ENCODE measurements around the gene PCBP2.
"Not testable (repeated sequence)": the region's sequence is repeated elsewhere in the genome, so short reads cannot be mapped to it uniquely, and the experiment has no call there.

The PCBP2 gene

GRCh38 chr12:53474077-53474476 lies 22.2 kb downstream of the PCBP2 start:
- DNase-seq = no peak

- DNase-seq = no peak
Observed at GRCh38 chr12:53474819-53475218, 22.9 kb downstream of the PCBP2 start.

DNA sequence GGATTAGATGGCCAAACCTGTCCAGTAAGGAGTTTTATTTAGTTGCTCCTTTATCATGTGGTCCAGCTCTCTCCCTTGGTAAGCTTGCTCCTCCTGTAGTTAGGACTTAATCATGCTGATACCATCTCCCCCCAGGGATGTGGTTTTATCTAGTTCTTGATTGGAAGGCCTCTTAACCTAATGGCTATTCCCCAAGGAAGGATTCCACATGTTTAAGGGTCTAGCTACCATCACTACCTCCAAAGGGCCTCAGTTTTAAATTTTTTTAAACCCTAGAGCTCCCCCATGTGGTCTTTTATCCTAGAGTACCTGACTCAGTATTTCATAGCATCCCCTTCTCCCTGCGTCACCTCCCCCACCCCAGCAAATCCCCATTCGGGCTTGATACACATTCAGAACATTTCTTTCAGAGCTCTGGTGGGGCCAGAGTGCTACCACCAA lies 24.9 kb downstream of the PCBP2 start:
- DNase-seq = no peak

GRCh38 chr12:53478865-53479264 lies 27.0 kb downstream of the PCBP2 start:
- DNase-seq = no peak

DNA sequence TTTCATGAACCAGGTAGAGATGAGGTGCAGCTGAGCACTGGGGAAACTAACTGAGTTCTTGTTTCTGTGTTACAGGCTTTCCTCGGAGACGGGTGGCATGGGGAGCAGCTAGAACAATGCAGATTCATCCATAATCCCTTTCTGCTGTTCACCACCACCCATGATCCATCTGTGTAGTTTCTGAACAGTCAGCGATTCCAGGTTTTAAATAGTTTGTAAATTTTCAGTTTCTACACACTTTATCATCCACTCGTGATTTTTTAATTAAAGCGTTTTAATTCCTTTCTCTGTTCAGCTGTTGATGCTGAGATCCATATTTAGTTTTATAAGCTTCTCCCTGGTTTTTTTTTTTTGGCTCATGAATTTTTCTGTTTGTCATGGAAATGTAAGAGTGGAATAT lies 27.4 kb downstream of the PCBP2 start:
- DNase-seq = no peak

GRCh38 chr12:53480491-53481442 lies 28.9 kb downstream of the PCBP2 start:
- no peak for DNase-seq

GRCh38 chr12:53481458-53481857 lies 29.6 kb downstream of the PCBP2 start:
- DNase-seq = not testable (repeated sequence)

- DNase-seq = no peak
Observed at GRCh38 chr12:53481939-53482586, 30.2 kb downstream of the PCBP2 start.

DNA sequence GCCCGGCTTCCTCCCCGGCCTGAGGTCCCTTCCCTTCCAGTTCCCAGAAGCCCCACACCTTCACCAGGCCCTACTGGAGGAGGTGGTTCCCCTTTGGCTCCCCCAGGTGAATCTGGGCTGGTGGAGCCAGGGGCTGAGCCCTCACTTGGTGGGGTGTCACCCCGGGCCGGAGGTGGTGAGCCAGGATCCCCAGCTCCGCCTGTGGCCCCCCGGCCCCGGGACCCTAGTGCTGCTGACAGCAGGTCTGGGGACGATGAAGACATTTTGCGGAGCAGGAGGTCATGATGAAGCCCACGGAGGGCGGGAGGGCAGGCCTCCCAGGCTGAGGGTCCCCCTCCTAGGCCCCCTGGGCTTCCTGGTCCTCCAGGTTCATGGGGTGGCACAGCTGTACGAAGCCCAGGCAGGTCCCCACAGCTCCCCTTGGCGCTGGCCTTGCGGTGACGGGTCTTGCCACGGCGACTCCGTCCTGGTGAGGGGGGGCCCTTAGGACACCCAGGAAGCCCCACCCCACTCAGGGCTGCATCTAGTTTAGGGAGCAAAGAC lies 30.8 kb downstream of the PCBP2 start:
- DNase-seq = no peak

- no peak for DNase-seq
Observed at GRCh38 chr12:53483225-53483978, 31.5 kb downstream of the PCBP2 start.

DNA sequence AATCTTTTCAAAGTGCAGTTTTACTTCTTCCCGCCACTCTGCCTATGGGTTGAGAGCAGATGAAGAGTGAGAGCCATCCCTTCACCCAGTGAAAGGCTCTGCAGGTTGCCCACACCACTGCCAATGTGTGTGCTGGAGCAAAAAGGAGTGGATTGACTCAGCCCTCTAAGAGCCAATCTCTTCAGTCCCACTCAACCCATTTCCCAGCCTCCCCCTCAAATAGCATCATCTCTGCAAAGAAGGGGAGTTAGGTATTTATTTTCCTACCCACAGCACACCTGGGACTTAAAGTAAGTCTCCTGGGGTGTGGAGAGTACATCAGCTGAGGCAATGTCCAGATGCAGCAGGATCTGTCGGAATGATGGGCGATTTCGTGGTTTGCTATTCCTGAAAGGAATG lies 32.1 kb downstream of the PCBP2 start:
- DNase-seq = no peak

GRCh38 chr12:53484686-53485575 lies 33.0 kb downstream of the PCBP2 start:
- no peak for DNase-seq

- DNase-seq = no peak
Observed at GRCh38 chr12:53485955-53486735, 34.2 kb downstream of the PCBP2 start.

DNA sequence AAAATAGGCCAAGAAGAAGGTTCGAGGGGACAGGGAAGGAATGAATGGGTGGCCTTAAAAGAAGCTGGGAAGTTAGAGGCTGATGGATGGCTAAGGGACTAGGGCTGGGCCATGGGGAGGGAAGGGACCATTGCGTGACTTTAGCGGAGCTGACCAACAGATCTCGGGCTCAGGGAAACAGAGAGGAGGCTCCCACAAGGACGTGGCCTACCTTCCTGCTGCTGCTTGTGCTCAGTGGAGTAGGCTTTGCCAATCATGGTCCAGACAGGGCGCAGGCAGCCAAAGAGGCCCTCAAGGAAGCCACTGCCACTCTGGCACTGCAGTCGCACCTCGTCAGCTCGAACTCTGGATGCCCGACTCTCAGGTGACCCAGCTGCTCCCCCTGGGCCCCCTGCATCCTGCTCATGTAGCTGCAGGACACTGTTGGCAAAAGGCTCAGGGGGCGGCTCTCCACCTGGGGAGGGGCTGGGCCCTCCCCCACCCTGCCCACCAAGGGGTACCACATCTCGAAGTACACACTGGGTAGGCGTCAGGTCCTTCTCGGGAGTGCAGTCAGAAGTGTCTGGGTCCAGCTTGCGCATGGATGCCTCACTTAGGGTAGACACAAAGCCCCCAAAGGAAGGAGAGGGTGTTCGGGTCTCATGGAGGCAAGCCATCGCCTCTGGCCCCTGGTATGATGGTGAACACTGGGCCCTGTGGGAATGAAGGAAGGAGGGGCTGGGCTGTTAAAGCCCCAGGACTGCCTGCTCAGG lies 35.0 kb downstream of the PCBP2 start:
- no peak for DNase-seq

DNA sequence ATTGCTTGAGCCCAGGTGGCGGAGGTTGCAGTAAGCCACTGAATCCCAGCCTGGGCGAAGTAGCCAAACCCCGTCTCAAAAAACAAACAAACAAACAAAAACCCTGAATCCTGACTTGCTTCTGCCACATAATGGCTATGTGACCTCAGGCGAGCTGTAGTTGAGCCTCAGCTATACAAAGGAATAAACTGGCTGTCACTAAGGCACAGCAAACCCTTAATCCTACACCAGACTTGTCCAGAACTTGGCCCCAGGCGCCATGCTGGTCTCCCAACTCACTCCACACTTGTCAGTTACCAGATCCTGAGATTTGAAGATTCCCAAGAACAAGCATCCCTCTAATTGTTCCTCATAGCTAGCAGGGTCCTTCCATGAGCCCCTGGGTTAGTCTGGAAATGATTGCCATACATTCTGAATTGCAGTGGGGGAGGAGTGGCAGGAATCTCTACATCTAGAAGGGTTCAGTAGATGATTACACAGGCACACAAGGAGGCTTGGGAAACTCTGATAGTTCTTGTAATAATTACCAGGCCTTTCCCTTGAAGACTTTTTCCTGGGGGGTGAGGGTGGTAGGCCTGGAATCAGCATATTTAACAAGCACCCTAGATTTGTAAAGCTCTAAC lies 37.5 kb downstream of the PCBP2 start:
- DNase-seq = no peak

DNA sequence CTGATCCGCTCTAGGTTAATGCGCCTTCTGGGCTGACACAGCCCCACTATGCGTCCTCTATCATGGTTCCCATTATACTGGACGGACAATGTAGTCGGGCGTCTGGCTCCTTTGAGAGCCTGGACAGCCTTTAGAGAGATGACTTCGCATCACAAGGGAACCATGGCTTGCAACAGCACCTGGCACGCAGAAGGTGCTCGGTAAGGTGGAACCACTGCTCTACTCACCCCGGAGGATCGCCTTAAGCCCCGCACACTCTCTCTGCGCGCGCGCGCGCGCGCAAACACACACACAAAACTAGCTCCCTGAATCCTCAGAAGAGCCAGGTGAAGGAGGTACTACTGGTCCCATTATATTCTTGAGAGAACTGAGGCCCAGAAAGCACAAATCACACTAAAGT lies 40.3 kb downstream of the PCBP2 start:
- no peak for DNase-seq

DNA sequence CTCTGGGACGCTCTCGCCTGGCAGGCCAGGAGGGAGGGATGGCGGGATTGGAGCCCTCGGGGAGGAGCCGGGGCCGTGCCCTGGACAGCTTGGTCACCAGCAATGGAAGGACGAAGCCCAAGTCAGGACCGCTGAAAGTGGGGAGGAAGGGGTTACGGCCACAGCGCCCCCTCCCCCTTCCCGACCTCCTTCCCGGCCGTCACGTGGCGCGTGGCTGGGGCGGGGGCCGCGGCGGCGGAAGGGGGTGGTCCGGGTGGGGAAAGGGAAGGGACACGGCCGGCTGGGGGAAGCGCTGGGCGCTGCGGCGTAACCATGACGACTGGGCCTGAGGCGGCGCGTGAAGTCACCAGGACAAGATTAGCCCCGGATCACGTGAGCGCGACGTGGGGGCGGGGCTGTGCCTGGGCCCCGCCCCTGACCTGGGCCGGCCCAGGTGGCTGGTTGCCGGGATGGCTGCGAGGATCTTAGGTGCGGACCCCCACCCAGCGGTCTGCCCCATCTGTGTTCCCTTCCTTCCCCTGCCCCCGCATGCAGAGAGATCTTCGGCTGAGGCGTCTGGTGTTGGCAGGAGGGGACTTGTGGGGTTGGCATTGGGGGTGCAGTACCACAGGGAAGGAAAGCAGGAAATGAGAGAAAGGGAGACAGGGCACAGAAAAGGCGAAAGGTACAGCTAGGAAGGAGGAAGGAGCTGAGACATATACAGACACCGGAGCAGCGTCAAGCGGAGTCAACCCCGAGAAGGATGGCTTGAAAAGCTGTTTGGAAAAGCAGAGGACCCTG lies 41.1 kb downstream of the PCBP2 start:
- peak; percentile 85 for DNase-seq

GRCh38 chr12:53493610-53494391 lies 41.9 kb downstream of the PCBP2 start:
- DNase-seq = no peak

Measured in activated CD8-positive, alpha-beta memory T cell treated with anti-CD3 and anti-CD28 coated beads, Interleukin-2, amount 50 U/mL, for 4 hours (primary cell).